Measurements from ENCODE around the gene SDK1.

- TF ChIP-seq ZNF138 (CRISPR knock-in tag; conservative IDR thresholded peaks at IDR 0.05) (no peak), CTCF (IDR thresholded peaks at IDR 0.05) (no peak)
Measured at GRCh38 chr7:4214291-4215155, 913.5 kb downstream of the SDK1 start.

Data from WTC11 (cell line).